IPS-NIHi7 (cell line): ENCODE results near the gene M1AP.

Experiments
- DNase-seq: peaks from one replicate; pipeline ENCODE4 v3.0.0; 2012; ENCODE audit warnings: mixed read lengths; ENCODE audit errors: extremely low spot score

M1AP gene

DNA sequence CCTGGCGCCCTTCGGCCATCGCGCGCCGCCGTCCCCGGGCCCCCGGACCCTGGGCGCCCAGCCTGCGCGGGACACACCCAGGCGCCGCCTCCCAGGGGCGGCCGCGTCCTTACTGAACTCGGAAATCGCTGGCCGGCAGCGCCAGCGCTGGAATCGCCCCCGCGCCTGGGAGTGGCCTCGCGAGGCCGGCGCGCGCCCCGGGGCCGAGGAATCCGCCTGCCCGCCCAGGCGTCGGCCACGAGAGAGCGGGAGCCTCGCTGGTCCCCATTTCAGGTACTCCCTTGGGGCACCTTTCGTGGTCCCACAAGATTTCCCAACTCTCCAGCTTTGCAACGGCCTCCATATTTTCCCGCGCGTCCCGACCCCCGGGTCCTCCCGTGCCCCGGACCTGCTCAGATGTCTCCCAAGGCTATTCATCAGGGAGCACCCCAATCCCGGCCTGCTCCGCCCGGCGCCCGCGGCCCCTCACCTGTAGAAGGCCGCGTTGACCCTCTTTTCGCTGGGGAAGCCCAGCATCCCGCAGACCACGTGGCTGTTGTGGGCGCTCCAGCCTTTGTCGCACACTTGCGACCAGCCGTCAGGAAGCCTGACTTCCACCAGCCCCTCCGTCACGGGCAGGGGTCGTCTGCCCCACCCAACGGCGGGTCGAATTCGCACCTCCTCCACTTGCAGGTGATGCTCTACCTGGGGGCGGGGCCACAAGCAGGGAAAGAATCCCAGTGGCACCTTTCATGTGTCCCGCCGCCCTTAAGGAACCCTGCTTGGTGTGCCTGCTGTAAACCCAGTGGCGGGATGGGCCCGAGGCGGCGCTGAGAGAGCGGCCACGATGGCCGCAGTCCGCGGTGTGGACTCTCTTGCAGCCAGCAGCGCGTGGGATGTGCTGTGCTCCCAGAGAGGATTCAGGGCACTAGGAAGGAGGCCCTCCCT is 99.0 kb downstream of the M1AP start:
- DNase-seq: peak; percentile 78

DNA sequence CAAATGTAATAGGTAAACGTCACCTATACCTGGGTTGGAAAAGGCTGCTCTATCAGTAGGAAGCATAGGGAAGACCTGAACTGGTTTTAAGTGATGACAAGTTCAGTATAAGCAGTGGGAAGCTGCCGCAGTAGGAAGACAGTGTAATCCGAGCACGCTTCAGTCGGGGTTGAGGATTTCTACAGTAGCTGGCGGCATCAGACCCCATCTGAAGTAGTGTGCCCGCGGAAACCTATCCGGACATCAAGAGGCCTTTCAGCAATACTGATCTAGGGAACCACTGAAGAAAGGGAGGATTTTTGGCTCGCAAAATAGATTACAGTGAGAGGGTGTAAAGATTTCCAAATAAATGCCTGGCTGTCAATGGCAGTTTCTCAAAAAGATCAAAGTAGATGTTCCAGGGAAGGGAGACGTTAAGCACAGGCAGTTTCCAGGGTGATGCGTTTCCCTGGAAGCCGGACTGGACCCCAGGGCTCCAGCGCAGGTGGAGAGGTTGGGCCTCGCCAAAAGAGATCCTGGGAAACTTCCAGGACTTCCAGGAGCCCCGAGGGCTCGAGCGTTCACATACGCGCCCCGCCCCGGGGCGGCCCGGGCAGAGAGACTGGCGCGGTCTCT is 99.7 kb downstream of the M1AP start:
- DNase-seq: peak; percentile 44

DNA sequence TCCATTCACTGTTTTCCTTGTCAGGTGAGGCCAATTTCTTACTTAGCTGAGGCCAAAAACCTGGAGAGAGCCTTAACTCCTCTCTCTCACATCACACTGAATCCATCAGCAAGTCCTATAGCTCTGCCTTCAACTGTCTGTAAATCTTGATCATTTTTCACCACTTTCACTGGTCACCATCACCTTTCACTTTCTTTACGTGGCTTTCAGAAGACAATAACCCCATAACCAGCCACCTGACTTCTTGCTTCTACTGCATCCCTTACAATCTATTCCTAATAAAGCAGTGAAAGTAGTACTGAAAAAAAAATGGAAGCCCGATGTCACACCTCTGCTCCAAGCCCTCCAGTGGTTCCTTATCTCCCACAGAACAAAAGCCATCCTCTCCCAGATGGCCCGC is 102.1 kb downstream of the M1AP start:
- DNase-seq: no peak

DNA sequence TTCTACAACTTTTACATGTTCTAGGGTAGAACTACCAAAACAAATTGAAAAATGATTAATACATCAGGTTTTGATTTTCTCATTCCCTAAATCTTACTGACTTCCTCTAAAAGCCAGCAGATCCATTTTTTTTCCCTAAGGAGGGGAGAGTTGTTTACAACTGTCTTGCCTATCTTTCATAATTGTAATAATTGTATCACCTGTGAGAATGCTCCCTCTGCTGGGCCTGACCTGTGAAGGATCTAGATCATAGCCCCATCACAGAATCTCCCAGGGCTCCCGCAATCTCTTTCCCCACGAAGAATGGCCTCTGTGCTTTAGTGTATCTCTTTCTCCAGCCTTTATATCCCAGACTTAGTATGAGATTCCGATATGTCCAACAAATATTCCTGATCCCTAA is 103.5 kb downstream of the M1AP start:
- DNase-seq: no peak

DNA sequence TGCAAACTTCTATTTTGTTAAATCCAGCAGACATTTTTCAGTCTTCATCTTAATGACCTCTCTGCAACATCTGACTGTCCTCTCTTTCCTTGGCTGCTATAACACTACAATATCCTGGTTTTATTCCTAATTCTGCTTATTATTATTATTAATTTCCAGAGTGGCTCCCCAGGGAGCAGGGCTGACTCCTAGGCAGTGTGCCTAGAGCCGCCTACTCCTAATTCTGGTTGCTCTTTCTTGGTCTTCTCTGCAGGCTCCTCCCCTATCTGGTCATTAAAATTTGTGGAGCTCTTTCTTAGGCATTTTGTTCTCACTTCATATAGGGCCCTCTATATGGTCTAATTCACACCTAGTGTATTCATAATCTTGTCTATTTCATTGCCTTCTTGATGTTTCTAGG is 105.2 kb downstream of the M1AP start:
- no peak for DNase-seq

DNA sequence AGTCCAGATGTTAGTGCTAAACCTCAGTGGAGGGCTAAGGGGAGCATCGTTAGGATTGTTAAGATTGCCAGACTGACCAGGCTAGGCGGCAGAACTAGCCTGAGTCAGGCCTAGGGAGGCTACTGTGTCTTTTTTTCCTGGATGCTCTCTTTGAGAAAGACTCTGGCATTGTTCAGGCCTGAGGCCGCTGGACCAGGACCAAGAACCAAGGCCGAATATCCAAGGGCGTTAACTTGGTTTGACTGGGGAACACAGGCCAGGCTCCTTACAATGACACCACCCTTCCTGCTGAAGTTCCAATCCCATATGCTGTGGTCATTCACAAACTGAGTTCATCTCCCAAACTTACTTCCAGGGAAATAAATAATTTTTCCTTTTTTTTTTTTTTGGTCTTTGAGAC is 107.8 kb downstream of the M1AP start:
- no peak for DNase-seq

DNA sequence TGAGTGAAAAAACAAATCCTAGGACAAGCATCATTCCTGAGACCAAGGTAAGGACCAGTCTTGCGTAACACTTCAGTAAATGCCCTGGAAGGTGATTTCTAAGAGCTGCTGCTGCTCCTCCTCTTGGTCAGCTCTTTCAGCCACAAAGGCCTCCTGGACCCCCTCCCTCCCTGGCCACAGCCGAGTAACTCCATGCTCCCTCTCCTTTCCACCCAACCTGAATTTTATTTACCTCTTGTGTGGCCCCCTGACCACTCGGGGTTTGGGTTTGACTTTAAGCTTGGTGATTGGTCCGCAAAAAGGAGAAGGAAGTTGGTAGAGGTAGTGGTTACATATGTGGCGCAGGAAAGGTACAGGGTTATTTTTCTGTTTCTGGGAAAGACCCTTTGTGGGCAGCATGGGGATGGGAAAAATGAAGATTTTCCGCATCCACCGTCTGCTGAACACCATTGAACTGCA is 109.2 kb downstream of the M1AP start:
- no peak for DNase-seq

DNA sequence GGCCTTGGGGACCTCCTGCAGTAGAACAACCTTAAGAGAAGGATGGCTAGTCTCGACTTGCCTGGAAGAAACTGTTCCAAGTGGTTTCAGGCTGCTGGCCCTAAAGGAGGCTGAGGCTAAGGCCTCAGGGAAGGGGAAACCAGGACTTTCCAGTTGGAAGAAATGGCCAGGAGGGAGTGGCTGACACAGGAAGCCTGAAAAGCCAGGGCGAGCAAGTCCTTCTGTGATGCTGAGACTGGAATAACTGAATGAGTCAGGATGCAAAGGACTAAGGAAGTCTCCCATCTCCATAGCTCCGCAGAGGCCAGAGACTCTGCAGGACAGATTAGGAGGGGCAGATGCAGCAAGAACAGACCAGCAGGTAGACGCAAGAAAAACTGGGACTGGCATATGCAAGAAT is 111.0 kb downstream of the M1AP start:
- DNase-seq: no peak

DNA sequence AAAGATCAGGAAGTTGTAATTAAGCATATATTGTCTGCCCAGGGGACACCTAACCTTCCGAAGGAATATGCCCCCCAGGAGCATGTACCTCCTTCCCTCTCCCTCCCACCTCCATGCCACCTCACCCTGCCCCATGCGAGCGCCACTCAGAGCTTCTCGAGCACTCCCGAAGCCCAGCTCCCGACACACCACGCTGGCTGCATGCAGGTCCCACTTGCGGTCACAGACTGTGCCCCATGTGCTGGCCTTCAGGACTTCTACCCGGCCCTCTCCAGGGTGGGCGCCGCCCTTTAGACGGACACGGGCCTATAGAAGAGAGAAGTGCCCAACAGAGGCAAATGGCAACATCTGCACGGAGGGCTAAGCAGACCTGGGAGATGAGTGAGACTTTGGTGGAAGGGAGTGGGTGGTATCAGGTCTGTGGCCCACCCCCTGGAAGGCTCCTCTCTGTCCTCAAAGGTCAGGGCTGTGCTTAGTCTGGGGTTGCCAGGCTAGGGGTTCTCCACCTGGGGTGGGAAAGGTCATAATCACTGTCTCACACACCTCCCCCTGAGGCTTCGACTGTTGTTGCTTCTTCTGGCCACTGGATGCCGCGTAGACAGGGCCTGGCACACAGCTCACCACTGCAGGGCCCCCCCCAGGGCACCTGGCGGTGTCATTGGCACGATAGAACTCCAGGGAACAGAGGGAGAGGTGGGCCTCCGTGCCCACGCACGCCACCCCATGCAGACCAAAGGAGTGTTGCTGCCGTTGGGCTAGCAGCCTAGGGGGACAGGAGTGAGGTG is 111.8 kb downstream of the M1AP start:
- no peak for DNase-seq

DNA sequence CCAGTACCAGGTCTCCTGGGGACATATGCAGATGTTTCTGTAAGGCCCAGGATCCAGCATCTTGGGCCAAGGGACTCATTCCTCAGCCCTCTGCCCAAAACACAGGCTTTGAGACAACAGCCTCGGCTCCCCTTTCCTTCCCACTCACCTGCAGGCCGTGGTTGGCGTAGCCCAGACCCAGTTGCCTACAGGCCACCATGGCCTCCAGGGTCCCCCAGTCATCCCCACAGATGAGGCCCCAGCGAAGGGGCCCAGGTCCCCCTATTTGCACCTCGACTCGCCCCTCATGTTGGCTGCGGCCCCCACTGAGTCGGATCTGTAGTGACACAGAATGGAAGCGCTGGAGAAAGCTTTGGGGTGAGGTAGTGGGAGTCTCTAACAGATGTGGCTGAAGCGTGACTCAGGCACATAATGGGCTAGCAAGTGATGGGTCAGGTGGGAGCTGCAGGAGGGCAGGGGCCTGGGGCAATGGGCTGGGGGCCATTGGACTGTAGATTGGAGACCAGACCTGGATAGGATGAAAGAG is 112.6 kb downstream of the M1AP start:
- no peak for DNase-seq

DNA sequence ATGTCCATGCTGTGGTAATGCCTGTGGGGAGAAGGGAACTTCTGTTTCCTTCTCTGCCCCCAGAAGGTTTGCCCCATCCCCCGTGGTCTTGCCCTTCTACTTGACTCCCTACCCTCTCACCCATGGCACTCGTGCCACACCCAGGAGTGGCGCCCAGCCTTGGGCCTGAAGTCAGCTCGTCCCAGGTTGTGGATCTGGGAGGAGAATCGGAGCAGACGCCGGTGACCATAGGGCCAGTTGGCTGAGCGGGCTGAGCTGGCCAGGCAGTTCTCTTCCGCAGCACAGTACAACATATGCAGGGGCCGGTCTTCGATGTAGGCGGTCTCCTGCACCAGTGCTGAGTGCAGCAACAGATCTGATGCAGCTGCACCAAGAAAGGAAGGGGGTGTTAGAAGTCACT is 113.7 kb downstream of the M1AP start:
- no peak for DNase-seq

DNA sequence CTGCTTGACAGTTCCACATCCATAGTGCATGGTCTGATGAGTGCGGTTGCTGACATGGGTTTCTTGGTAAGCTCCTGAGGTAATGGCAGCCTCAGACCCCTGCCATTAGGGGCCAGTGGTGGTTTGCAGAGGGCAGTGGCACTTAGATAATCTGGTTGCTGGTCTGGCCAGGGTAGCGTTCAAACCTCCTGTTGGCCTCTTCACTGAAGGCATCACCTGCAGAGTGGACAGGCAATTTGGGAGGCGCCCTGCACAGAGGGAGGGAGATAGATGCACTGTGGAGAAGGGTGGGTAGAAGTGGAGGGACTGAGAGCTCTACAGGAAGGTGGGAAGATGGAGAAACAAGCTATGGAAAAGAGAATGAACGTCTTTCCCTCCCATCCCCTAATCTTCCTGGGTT is 114.7 kb downstream of the M1AP start:
- DNase-seq: no peak

DNA sequence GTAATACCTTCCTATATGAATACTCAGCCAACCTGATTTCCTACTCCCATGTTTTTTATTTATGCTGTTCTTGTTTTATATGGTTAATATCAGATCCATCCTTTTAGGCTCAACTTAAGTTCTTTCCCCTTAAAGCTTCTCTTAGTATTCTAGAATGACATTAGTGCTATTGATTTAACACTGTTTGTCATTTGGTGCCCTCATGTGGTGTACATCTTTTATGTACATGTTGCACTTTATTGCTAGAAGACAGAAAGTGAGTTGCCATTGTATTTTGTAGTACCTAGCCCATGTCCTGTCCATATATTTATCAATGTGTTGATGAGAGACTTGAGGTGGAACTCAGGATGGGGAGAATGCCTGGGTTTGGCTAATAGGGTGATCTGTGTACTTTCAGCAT is 115.9 kb downstream of the M1AP start:
- no peak for DNase-seq

DNA sequence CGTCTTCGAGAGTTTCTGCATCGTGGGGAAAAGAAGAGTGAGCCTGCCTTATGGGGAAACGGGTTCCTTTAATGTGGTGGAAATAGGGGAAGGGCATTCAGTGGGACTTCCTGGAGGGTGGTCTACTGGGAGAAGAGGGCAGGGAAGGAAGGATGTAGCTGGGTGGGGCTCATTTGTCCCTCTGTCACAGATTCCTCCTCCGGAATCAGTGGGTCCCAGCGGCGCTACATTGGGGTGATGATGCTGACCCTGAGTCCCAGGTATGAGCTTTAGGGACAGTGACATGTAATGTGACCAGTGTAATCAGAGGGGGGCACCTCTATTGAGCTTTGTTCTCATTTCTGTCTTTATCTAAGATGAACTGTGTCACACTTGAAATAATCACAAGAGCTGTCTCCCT is 116.5 kb downstream of the M1AP start:
- no peak for DNase-seq

DNA sequence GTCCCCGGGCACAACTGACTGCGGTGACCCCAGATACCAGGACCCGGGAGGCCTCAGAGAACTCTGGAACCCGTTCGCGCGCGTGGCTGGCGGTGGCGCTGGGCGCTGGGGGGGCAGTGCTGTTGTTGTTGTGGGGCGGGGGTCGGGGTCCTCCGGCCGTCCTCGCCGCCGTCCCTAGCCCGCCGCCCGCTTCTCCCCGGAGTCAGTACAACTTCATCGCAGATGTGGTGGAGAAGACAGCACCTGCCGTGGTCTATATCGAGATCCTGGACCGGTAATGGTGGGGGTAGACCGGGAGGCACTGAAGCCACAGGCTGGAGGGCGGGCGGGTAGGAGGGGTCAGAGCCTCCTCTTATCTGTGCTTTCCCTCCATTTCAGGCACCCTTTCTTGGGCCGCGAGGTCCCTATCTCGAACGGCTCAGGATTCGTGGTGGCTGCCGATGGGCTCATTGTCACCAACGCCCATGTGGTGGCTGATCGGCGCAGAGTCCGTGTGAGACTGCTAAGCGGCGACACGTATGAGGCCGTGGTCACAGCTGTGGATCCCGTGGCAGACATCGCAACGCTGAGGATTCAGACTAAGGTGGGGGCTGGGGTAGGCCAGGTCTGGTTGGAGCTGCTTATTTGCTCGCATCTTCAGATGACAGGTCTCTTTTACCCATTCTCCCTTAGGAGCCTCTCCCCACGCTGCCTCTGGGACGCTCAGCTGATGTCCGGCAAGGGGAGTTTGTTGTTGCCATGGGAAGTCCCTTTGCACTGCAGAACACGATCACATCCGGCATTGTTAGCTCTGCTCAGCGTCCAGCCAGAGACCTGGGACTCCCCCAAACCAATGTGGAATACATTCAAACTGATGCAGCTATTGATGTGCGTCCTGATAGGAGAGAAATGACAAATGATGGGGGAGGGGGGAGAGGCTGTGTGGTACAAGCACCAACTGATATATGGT is 117.6 kb downstream of the M1AP start:
- DNase-seq: peak; percentile 70

DNA sequence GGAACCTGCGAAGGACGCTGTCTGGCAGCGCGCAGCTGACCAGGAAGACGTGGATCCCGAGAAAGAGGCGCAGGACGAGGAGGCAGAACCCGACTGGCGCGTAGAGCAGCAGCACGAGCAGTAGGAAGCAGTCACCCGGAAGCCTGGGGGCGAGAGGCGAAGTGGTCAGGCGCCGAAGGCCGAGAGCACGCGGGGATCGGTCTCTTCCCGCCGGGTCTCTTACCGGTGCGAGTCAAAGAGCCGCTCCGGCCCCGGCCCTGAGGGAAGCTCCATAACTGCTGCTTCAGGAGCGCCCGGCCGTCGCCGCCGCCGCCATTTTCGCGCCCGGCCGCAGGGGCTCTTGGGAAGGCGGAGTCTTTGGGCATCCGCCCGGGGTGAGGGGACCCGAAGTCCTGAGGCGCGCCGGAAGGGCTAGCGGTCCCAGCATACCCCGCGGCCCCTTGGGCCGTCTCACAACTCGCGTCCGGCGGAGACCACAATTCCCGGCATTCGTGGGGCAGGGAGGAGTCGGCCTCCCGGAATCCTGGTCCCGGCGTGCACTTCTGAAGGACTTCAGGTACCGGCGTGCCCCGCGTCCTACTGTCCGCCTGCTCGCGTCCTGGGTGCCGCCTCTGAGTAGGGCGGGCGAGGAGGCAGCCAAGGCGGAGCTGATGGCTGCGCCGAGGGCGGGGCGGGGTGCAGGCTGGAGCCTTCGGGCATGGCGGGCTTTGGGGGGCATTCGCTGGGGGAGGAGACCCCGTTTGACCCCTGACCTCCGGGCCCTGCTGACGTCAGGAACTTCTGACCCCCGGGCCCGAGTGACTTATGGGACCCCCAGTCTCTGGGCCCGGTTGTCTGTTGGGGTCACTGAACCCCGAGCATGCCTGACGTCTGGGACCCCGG is 118.5 kb downstream of the M1AP start, which contains the start of the genes AUP1 and HTRA2:
TSS of gene AUP1 (minus strand) at position 350 of the 882 bp plus-strand sequence. CDS start at position 273, 77 bp downstream.
TSS of gene HTRA2 (plus strand) at position 577 of the 882 bp plus-strand sequence. CDS start at position 651, 74 bp downstream.
- peak; percentile 99 for DNase-seq

DNA sequence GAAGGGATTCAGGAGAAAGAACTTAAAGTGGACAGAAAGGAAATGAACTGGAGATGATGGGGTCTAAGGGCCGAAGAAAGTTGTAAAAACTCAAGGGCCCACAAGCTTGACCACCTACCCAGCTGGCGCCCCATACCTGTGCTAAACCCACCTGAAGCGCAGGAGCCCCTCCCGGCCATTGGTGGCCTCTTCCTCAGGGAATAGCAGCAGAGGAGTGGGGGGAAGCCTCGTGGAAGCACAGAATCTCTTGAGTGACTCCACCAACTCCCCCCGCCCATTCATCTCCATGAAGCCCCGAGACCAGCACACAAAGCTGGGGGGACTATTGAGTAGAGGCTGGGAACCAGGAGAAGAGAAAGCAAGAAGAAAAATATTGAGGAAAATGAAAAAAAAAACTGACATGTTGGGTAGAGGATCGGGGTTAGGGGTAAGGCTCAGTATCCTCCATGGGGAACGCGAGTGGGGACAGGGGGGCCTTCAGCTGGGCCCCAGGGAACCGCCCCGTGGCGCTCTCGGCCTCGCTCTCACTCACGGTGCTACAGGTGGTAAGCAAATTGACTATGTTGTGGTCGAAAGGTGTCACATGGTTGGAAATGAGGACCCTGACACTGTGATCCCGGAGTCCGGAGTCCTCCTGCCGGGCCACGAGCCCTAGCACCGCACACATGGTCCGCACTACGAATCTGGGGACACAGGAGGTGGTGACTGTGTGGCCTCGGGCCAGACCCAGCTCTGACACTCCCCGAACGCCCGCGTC is 119.4 kb downstream of the M1AP start:
- no peak for DNase-seq

DNA sequence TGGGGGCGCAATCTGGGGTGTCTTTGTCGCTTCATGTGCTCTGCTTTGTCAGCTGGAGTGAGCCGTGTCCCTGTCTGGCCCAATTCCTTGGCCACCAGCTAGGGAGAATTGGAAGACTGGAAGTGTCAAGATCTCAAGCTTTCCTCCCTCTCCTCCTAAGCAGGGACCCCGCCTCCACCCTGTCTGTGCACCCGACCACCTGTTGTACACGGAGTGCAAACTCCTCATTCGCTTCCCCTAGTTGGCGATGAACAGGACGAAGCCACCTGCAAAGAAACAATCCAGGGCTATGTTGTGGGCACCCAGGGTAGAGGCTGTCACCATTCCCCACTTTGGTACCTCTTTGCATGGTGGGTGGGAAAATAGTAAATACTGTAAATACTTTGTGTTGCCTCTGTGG is 120.4 kb downstream of the M1AP start:
- no peak for DNase-seq

DNA sequence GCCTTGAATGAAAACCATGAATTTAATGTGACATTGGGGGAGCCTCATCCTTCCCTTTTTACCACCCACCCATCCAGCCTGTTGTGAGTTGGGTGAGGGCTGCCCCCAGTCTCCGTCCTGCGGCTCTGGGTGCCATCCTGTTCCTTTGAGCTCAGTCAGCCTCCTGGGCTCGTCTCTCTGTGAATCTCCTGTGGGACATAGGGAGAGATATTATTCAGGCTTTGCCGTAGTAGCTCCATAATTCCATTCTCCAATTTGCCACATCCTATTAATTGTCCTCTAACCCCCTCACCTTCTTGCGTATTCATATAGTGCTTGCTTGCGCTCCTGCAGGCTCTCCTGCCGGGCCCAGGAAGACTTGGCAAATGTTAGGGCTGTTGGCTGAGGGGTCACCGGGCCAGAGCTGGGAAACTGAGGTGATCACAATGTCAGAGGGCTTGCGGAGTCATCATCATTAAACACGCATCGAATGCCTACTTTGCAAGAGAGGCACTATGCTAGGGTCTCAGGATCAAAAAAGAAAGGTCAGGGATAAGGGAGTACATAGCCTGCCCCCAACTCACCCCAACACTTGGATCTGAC is 121.4 kb downstream of the M1AP start:
- no peak for DNase-seq
